ENCODE measurements around the gene DGCR6. TPM values are rescaled to one million over a fixed set of nuclear protein-coding genes. Genes with fewer than 3 reads are reported as not detected.
A peak's percentile ranks its signal among the peaks of the same experiment; 100 is the strongest.
"Not testable (repeated sequence)": the region's sequence is repeated elsewhere in the genome, so short reads cannot be mapped to it uniquely, and the experiment has no call there.

DGCR6 gene
- total and polyA plus RNA-seq, 4 donors = 1.3 to 5.9 (median 3.9) TPM

GRCh38 chr22:18888115-18888514 is 18.0 kb upstream of the DGCR6 start:
- Histone ChIP-seq H3K4me3 (no peak overlapping the region), H3K36me3 (ENCODE audit: control insufficient read depth in 4 of 4, insufficient read depth in 4 of 4, low read length in 4 of 4) (no peaks in the 10 kb centered on the region), H3K27me3 (ENCODE audit: control insufficient read depth in 3 of 3, insufficient read depth in 3 of 3, low read length in 2 of 3) (no peaks in the 10 kb centered on the region), H3K9ac (ENCODE audit: insufficient read depth in 1 of 2, low read length in 2 of 2) (no peak overlapping the region), H3K4me1 (ENCODE audit: control insufficient read depth in 5 of 5, insufficient read depth in 5 of 5, low read length in 5 of 5) (no peaks in the 10 kb centered on the region), H3K9me3 (ENCODE audit: control insufficient read depth in 4 of 4, insufficient read depth in 3 of 4, low read length in 3 of 4) (no peaks in the 10 kb centered on the region), H3K27ac (ENCODE audit: low read depth in 1 of 2, low read length in 1 of 2) (no peak overlapping the region)
- WGBS, 2 donors = 50 to 74% methylated on average over 1 to 2 of the region's 8 CpGs
- TF ChIP-seq CTCF (IDR thresholded peaks at IDR 0.05; ENCODE audit: control extremely low read depth, extremely low read depth) = no peak
- ATAC-seq (ENCODE audit: insufficient read depth, low FRiP score) (no peak), DNase-seq (no peak)

GRCh38 chr22:18890510-18891192 is 15.5 kb upstream of the DGCR6 start:
- H3K27ac ChIP-seq (ENCODE audit: low read depth in 1 of 2, low read length in 1 of 2); H3K27me3 ChIP-seq (ENCODE audit: control insufficient read depth in 3 of 3, insufficient read depth in 3 of 3, low read length in 2 of 3); H3K4me1 ChIP-seq (ENCODE audit: control insufficient read depth in 5 of 5, insufficient read depth in 5 of 5, low read length in 5 of 5); H3K4me3 ChIP-seq; H3K36me3 ChIP-seq (ENCODE audit: control insufficient read depth in 4 of 4, insufficient read depth in 4 of 4, low read length in 4 of 4); DNase-seq; H3K9ac ChIP-seq (ENCODE audit: insufficient read depth in 1 of 2, low read length in 2 of 2); H3K9me3 ChIP-seq (ENCODE audit: control insufficient read depth in 4 of 4, insufficient read depth in 3 of 4, low read length in 3 of 4); ATAC-seq (ENCODE audit: insufficient read depth, low FRiP score): not testable (repeated sequence)
- WGBS, 2 donors = no CpG with 5 or more reads among the region's 5 CpGs

- not testable (repeated sequence) for H3K9ac ChIP-seq (ENCODE audit: insufficient read depth in 1 of 2, low read length in 2 of 2); H3K27ac ChIP-seq (ENCODE audit: low read depth in 1 of 2, low read length in 1 of 2); H3K4me1 ChIP-seq (ENCODE audit: control insufficient read depth in 5 of 5, insufficient read depth in 5 of 5, low read length in 5 of 5); H3K4me3 ChIP-seq; H3K9me3 ChIP-seq (ENCODE audit: control insufficient read depth in 4 of 4, insufficient read depth in 3 of 4, low read length in 3 of 4); H3K27me3 ChIP-seq (ENCODE audit: control insufficient read depth in 3 of 3, insufficient read depth in 3 of 3, low read length in 2 of 3); DNase-seq; ATAC-seq (ENCODE audit: insufficient read depth, low FRiP score); H3K36me3 ChIP-seq (ENCODE audit: control insufficient read depth in 4 of 4, insufficient read depth in 4 of 4, low read length in 4 of 4)
- WGBS, 2 donors = no CpG with 5 or more reads among the region's 4 CpGs
Measured at GRCh38 chr22:18893775-18894174, 12.3 kb upstream of the DGCR6 start.

- ATAC-seq (ENCODE audit: insufficient read depth, low FRiP score); H3K36me3 ChIP-seq (ENCODE audit: control insufficient read depth in 4 of 4, insufficient read depth in 4 of 4, low read length in 4 of 4); H3K27ac ChIP-seq (ENCODE audit: low read depth in 1 of 2, low read length in 1 of 2); DNase-seq; H3K9ac ChIP-seq (ENCODE audit: insufficient read depth in 1 of 2, low read length in 2 of 2); H3K27me3 ChIP-seq (ENCODE audit: control insufficient read depth in 3 of 3, insufficient read depth in 3 of 3, low read length in 2 of 3); H3K4me3 ChIP-seq; H3K4me1 ChIP-seq (ENCODE audit: control insufficient read depth in 5 of 5, insufficient read depth in 5 of 5, low read length in 5 of 5); H3K9me3 ChIP-seq (ENCODE audit: control insufficient read depth in 4 of 4, insufficient read depth in 3 of 4, low read length in 3 of 4): not testable (repeated sequence)
- 79 to 98% methylated on average over 5 to 6 of the region's 7 CpGs for WGBS, 2 donors
Measured at GRCh38 chr22:18896037-18896657, 10.0 kb upstream of the DGCR6 start.

GRCh38 chr22:18906410-18906745 is 258 bp downstream of the DGCR6 start:
- H3K4me3 ChIP-seq; H3K4me1 ChIP-seq (ENCODE audit: control insufficient read depth in 5 of 5, insufficient read depth in 5 of 5, low read length in 5 of 5); H3K9me3 ChIP-seq (ENCODE audit: control insufficient read depth in 4 of 4, insufficient read depth in 3 of 4, low read length in 3 of 4); H3K9ac ChIP-seq (ENCODE audit: insufficient read depth in 1 of 2, low read length in 2 of 2); H3K27ac ChIP-seq (ENCODE audit: low read depth in 1 of 2, low read length in 1 of 2); DNase-seq; H3K36me3 ChIP-seq (ENCODE audit: control insufficient read depth in 4 of 4, insufficient read depth in 4 of 4, low read length in 4 of 4); H3K27me3 ChIP-seq (ENCODE audit: control insufficient read depth in 3 of 3, insufficient read depth in 3 of 3, low read length in 2 of 3): not testable (repeated sequence)
- peak; percentile 45 for ATAC-seq (ENCODE audit: insufficient read depth, low FRiP score)
- no CpG with 5 or more reads among the region's 36 CpGs for WGBS, 2 donors
